Trophoblast cell (in vitro differentiated cells and primary cell): ENCODE measurements around the gene BBX.

ENCODE experiments used
- DNase-seq, 2 donors: peaks; one replicate each; pipeline ENCODE4 v3.0.0-alpha.2; 2016
- H2AFZ ChIP-seq: 2 replicates; pipeline ENCODE4 v1.6.1; 2013; ENCODE audit warnings: low read length, moderate library complexity, mild to moderate bottlenecking; ENCODE audit not compliant: insufficient read depth, poor library complexity
- H2AK5ac ChIP-seq: 2 replicates; pipeline ENCODE4 v1.6.1; 2013; ENCODE audit warnings: mild to moderate bottlenecking, low read length
- H2BK120ac ChIP-seq: 2 replicates; pipeline ENCODE4 v1.6.1; 2013; ENCODE audit warnings: low read length, mild to moderate bottlenecking, moderate library complexity; ENCODE audit not compliant: insufficient read depth, poor library complexity
- H2BK12ac ChIP-seq: 2 replicates; pipeline ENCODE4 v1.6.1; 2013; ENCODE audit warnings: mild to moderate bottlenecking, low read length, moderate library complexity
- H2BK5ac ChIP-seq: 2 replicates; pipeline ENCODE4 v1.6.1; 2013; ENCODE audit warnings: low read length, low read depth, moderate library complexity, mild to moderate bottlenecking; ENCODE audit not compliant: poor library complexity
- H3K14ac ChIP-seq: 2 replicates; pipeline ENCODE4 v1.6.1; 2013; ENCODE audit warnings: mild to moderate bottlenecking, low read length
- H3K18ac ChIP-seq: 2 replicates; pipeline ENCODE4 v1.6.1; 2013; ENCODE audit warnings: mild to moderate bottlenecking, low read length
- H3K23ac ChIP-seq: 2 replicates; pipeline ENCODE4 v1.6.1; 2013; ENCODE audit warnings: low read length
- H3K27ac ChIP-seq: 2 replicates; pipeline ENCODE4 v1.5.1; 2013; ENCODE audit warnings: low read depth, mild to moderate bottlenecking, inconsistent platforms, low read length, moderate library complexity
- H3K27me3 ChIP-seq: 2 replicates; pipeline ENCODE4 v1.6.1; 2013; ENCODE audit warnings: inconsistent platforms, mild to moderate bottlenecking, low read length, moderate library complexity; ENCODE audit not compliant: insufficient read depth
- H3K36me3 ChIP-seq, 2 experiments: 1 replicate in 1 of 2; 2 replicates in 1 of 2; pipeline ENCODE4 v1.6.1; 2013; ENCODE audit warnings: low read length in 2 of 2, mild to moderate bottlenecking in 2 of 2, moderate library complexity in 1 of 2; ENCODE audit not compliant: insufficient read depth in 2 of 2, control insufficient read depth in 1 of 2
- H3K4ac ChIP-seq: 2 replicates; pipeline ENCODE4 v1.6.1; 2013; ENCODE audit warnings: low read depth, mild to moderate bottlenecking, low read length, moderate library complexity
- H3K4me1 ChIP-seq, 2 experiments: 1 replicate in 1 of 2; 2 replicates in 1 of 2; pipeline ENCODE4 v1.6.1; 2013; ENCODE audit warnings: low read length in 2 of 2, mild to moderate bottlenecking in 2 of 2, moderate library complexity in 1 of 2; ENCODE audit not compliant: insufficient read depth in 2 of 2, control insufficient read depth in 1 of 2
- H3K4me2 ChIP-seq: 2 replicates; pipeline ENCODE4 v1.6.1; 2013; ENCODE audit warnings: inconsistent platforms, mild to moderate bottlenecking, low read length, moderate library complexity
- H3K4me3 ChIP-seq: 2 replicates; pipeline ENCODE4 v1.5.1; 2013; ENCODE audit warnings: mild to moderate bottlenecking, low read depth, low read length, inconsistent platforms
- H3K79me1 ChIP-seq: one replicate; pipeline ENCODE4 v1.6.1; 2013; ENCODE audit warnings: low read length
- H3K79me2 ChIP-seq: 2 replicates; pipeline ENCODE4 v1.6.1; 2013; ENCODE audit warnings: low read length, mild to moderate bottlenecking; ENCODE audit not compliant: control insufficient read depth, insufficient read depth, poor library complexity
- H3K9ac ChIP-seq: 2 replicates; pipeline ENCODE4 v1.6.1; 2013; ENCODE audit warnings: mild to moderate bottlenecking, low read length
- H3K9me3 ChIP-seq: 2 replicates; pipeline ENCODE4 v1.6.1; 2013; ENCODE audit warnings: low read depth, mild to moderate bottlenecking, control low read depth, inconsistent platforms, low read length; ENCODE audit not compliant: insufficient read depth
- H4K12ac ChIP-seq: 2 replicates; pipeline ENCODE4 v1.6.1; 2013; ENCODE audit warnings: low read depth, mild to moderate bottlenecking, low read length, moderate library complexity
- H4K8ac ChIP-seq: 2 replicates; pipeline ENCODE4 v1.6.1; 2013; ENCODE audit warnings: low read depth, mild to moderate bottlenecking, low read length, moderate library complexity
- H4K91ac ChIP-seq: one replicate; pipeline ENCODE4 v1.6.1; 2013; ENCODE audit warnings: low read depth, mild to moderate bottlenecking, low read length, moderate library complexity
- WGBS: extraction: QIAGEN DNeasy Blood & Tissue Kit; methylation state at CpG from one replicate; pipeline ENCODE4 v1.1.7; 2013; ENCODE audit warnings: missing lambda C conversion rate; ENCODE audit not compliant: insufficient read length, insufficient coverage; ENCODE audit errors: extremely low coverage; 5-methylcytosine and 5-hydroxymethylcytosine counted together

Gene BBX

GRCh38 chr3:107590786-107591185, 68.0 kb downstream of the BBX start:
- Histone ChIP-seq H3K4ac (no peak overlapping the region), H2BK5ac (no peak overlapping the region), H3K23ac (peak overlapping the region; percentile 25), H3K4me1 (no peaks in the 10 kb centered on the region), H2BK12ac (no peak overlapping the region), H4K8ac (no peak overlapping the region), H4K91ac (no peak overlapping the region), H3K9ac (no peak overlapping the region), H3K79me1 (no peaks in the 10 kb centered on the region), H3K4me2 (no peak overlapping the region), H4K12ac (no peak overlapping the region), H3K4me3 (no peak overlapping the region), H3K9me3 (no peaks in the 10 kb centered on the region), H3K79me2 (no peaks in the 10 kb centered on the region), H3K18ac (no peak overlapping the region), H3K27ac (no peak overlapping the region), H3K36me3 (no peaks in the 10 kb centered on the region), H3K14ac (no peak overlapping the region), H2AFZ (no peak overlapping the region), H2AK5ac (no peak overlapping the region), H2BK120ac (no peak overlapping the region), H3K27me3 (no peaks in the 10 kb centered on the region)
- no peak for DNase-seq
- no CpG with 5 or more reads among the region's 1 CpG for WGBS

DNA sequence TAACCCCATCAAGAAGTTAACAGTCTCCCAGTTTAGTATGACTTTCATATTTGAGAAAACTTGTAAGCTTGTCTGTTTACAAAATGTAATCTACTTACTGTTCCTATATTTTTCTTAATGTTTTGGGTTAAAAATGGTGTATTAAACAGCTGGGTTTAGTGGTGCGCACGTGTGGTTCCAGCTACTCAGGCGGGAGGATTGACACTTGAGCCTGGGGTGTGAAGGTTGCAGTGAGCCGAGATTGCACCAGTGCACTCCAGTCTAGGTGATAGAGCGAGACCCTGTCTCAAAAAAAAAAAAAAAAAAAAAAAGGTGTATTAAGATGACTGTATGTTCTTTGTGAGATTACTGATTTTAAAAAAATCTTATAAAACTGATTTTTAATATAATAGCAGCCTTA, 69.3 kb downstream of the BBX start:
- Histone ChIP-seq H3K4me3 (no peak overlapping the region), H2BK12ac (no peak overlapping the region), H3K36me3 (no peaks in the 10 kb centered on the region), H2AFZ (no peak overlapping the region), H3K9ac (no peak overlapping the region), H3K27ac (no peak overlapping the region), H3K14ac (no peak overlapping the region), H2AK5ac (no peak overlapping the region), H4K8ac (no peak overlapping the region), H3K9me3 (no peaks in the 10 kb centered on the region), H4K12ac (no peak overlapping the region), H3K79me1 (no peaks in the 10 kb centered on the region), H3K4me1 (no peaks in the 10 kb centered on the region), H3K4me2 (no peak overlapping the region), H4K91ac (no peak overlapping the region), H3K23ac (no peak overlapping the region), H3K27me3 (no peaks in the 10 kb centered on the region), H3K18ac (no peak overlapping the region), H2BK120ac (no peak overlapping the region), H2BK5ac (no peak overlapping the region), H3K4ac (no peak overlapping the region), H3K79me2 (no peaks in the 10 kb centered on the region)
- WGBS = no CpG with 5 or more reads among the region's 5 CpGs
- no peak for DNase-seq

GRCh38 chr3:107594870-107595269, 72.1 kb downstream of the BBX start:
- no peak overlapping the region for H2BK5ac ChIP-seq
- H2BK120ac ChIP-seq = no peak overlapping the region
- no peaks in the 10 kb centered on the region for H3K79me1 ChIP-seq
- no peak overlapping the region for H3K18ac ChIP-seq
- H2AK5ac ChIP-seq = no peak overlapping the region
- no CpG with 5 or more reads among the region's 3 CpGs for WGBS
- no peak overlapping the region for H3K14ac ChIP-seq
- no peaks in the 10 kb centered on the region for H3K79me2 ChIP-seq
- no peak overlapping the region for H4K8ac ChIP-seq
- H2BK12ac ChIP-seq = no peak overlapping the region
- H3K4me3 ChIP-seq = no peak overlapping the region
- H3K4me2 ChIP-seq = no peak overlapping the region
- H3K4ac ChIP-seq = no peak overlapping the region
- H3K9me3 ChIP-seq = no peaks in the 10 kb centered on the region
- DNase-seq = no peak
- no peak overlapping the region for H4K91ac ChIP-seq
- no peak overlapping the region for H3K23ac ChIP-seq
- no peak overlapping the region for H2AFZ ChIP-seq
- no peak overlapping the region for H3K27ac ChIP-seq
- H3K4me1 ChIP-seq = peaks cover 0 to 8% of the 10 kb centered on the region in 2 experiments
- H4K12ac ChIP-seq = no peak overlapping the region
- H3K9ac ChIP-seq = no peak overlapping the region
- no peaks in the 10 kb centered on the region for H3K27me3 ChIP-seq
- H3K36me3 ChIP-seq = no peaks in the 10 kb centered on the region

DNA sequence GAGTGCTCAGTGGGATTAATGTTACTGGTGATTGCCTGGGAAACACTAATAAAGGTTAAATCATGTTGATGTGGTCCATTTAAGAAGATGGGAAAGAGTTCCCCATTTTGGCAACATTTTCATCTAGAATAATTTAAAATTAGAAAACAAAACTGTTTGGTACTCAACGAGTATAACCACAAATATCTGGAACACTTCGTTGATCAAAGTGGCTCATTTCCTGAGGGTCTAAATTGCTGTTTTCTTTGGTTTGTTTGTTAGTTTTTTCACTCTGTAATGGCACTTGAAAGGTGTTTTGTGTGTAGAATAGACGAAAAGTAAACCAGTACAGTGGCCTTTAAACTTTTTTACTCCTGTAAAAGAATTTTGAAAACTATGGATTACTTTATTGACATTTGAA, 73.9 kb downstream of the BBX start:
- no peak overlapping the region for H2BK5ac ChIP-seq
- H2BK12ac ChIP-seq = no peak overlapping the region
- no peak overlapping the region for H3K4ac ChIP-seq
- no peak overlapping the region for H2AK5ac ChIP-seq
- H3K18ac ChIP-seq = no peak overlapping the region
- no peaks in the 10 kb centered on the region for H3K36me3 ChIP-seq
- H3K27ac ChIP-seq = no peak overlapping the region
- WGBS = no CpG with 5 or more reads among the region's 3 CpGs
- H3K9me3 ChIP-seq = no peaks in the 10 kb centered on the region
- no peaks in the 10 kb centered on the region for H3K79me2 ChIP-seq
- H4K8ac ChIP-seq = no peak overlapping the region
- no peak overlapping the region for H3K9ac ChIP-seq
- H4K91ac ChIP-seq = no peak overlapping the region
- no peak overlapping the region for H3K23ac ChIP-seq
- no peak overlapping the region for H3K14ac ChIP-seq
- no peak for DNase-seq
- H3K4me1 ChIP-seq = peaks cover 0 to 8% of the 10 kb centered on the region in 2 experiments
- H4K12ac ChIP-seq = no peak overlapping the region
- H3K4me2 ChIP-seq = no peak overlapping the region
- H3K79me1 ChIP-seq = no peaks in the 10 kb centered on the region
- no peak overlapping the region for H2AFZ ChIP-seq
- no peak overlapping the region for H3K4me3 ChIP-seq
- no peak overlapping the region for H2BK120ac ChIP-seq
- H3K27me3 ChIP-seq = no peaks in the 10 kb centered on the region
